Measurements from ENCODE around the gene SYNE1. TPM values are rescaled to one million over a fixed set of nuclear protein-coding genes. Genes with fewer than 3 reads are reported as not detected.

SYNE1 gene
- total RNA-seq, 1 donor from 2014 or later, result 6.0 TPM

GRCh38 chr6:152378169-152378568 is 259.0 kb downstream of the SYNE1 start:
- Histone ChIP-seq H3K4me3 (no peak overlapping the region), H4K20me1 (ENCODE audit: low read depth) (no peaks in the 10 kb centered on the region), H3K9me3 (ENCODE audit: low read depth) (no peaks in the 10 kb centered on the region), H2AFZ (replicated peaks) (no peak overlapping the region), H3K27ac (no peak overlapping the region), H3K79me2 (ENCODE audit: low read depth) (no peaks in the 10 kb centered on the region), H3K9ac (no peak overlapping the region), H3K27me3 (no peaks in the 10 kb centered on the region), H3F3A (ENCODE audit: low read depth) (no peaks in the 10 kb centered on the region), H3K4me1 (peaks cover 4% of the 10 kb centered on the region), H3K36me3 (no peaks in the 10 kb centered on the region), H3K4me2 (no peak overlapping the region)
- H3K27ac Mint-ChIP-seq, result peak overlapping the region; percentile 11
- H3K36me3 Mint-ChIP-seq, result peaks cover 12% of the 10 kb centered on the region
- peak; percentile 68 for DNase-seq (ENCODE audit: low spot score)
- no peaks in the 10 kb centered on the region for H3K9me3 Mint-ChIP-seq
- H3K4me3 Mint-ChIP-seq, result peak overlapping the region; percentile 1
- TF ChIP-seq EZH2phosphoT487 (IDR thresholded peaks at IDR 0.05) (peak; percentile 81), EZH2 (IDR thresholded peaks at IDR 0.05) (no peak)
- peaks cover 2% of the 10 kb centered on the region for H3K27me3 Mint-ChIP-seq (ENCODE audit: insufficient read depth, low read depth)
- peaks cover 34% of the 10 kb centered on the region for H3K4me1 Mint-ChIP-seq

GRCh38 chr6:152375197-152375596 is 262.0 kb downstream of the SYNE1 start:
- no peak overlapping the region for H3K9ac ChIP-seq
- no peaks in the 10 kb centered on the region for H3F3A ChIP-seq (ENCODE audit: low read depth)
- H3K9me3 ChIP-seq (ENCODE audit: low read depth), result no peaks in the 10 kb centered on the region
- no peaks in the 10 kb centered on the region for H3K36me3 ChIP-seq
- no peaks in the 10 kb centered on the region for H3K9me3 Mint-ChIP-seq
- no peak overlapping the region for H3K4me3 Mint-ChIP-seq
- no peak overlapping the region for H3K27ac ChIP-seq
- no peak overlapping the region for H3K27ac Mint-ChIP-seq
- TF ChIP-seq EZH2phosphoT487 (IDR thresholded peaks at IDR 0.05), result no peak
- no peaks in the 10 kb centered on the region for H3K27me3 ChIP-seq
- peaks cover 4% of the 10 kb centered on the region for H3K4me1 ChIP-seq
- peaks cover 27% of the 10 kb centered on the region for H3K4me1 Mint-ChIP-seq
- H3K4me2 ChIP-seq, result no peak overlapping the region
- H3K27me3 Mint-ChIP-seq (ENCODE audit: insufficient read depth, low read depth), result peaks cover 2% of the 10 kb centered on the region
- H2AFZ ChIP-seq (replicated peaks), result no peak overlapping the region
- no peak for DNase-seq (ENCODE audit: low spot score)
- peaks cover 20% of the 10 kb centered on the region for H3K36me3 Mint-ChIP-seq
- no peak overlapping the region for H3K4me3 ChIP-seq
- no peaks in the 10 kb centered on the region for H3K79me2 ChIP-seq (ENCODE audit: low read depth)
- H4K20me1 ChIP-seq (ENCODE audit: low read depth), result no peaks in the 10 kb centered on the region

- H3K27ac ChIP-seq, result no peak overlapping the region
- H2AFZ ChIP-seq (replicated peaks), result no peak overlapping the region
- H3K4me3 Mint-ChIP-seq, result no peak overlapping the region
- peaks cover 2% of the 10 kb centered on the region for H3K27me3 Mint-ChIP-seq (ENCODE audit: insufficient read depth, low read depth)
- no peaks in the 10 kb centered on the region for H3K27me3 ChIP-seq
- peaks cover 22% of the 10 kb centered on the region for H3K36me3 Mint-ChIP-seq
- H3F3A ChIP-seq (ENCODE audit: low read depth), result no peaks in the 10 kb centered on the region
- H3K36me3 ChIP-seq, result no peaks in the 10 kb centered on the region
- H3K4me3 ChIP-seq, result no peak overlapping the region
- H3K27ac Mint-ChIP-seq, result peak overlapping the region; percentile 47
- no peak for DNase-seq (ENCODE audit: low spot score)
- no peaks in the 10 kb centered on the region for H3K79me2 ChIP-seq (ENCODE audit: low read depth)
- H3K4me2 ChIP-seq, result no peak overlapping the region
- peaks cover 2% of the 10 kb centered on the region for H3K4me1 ChIP-seq
- no peaks in the 10 kb centered on the region for H3K9me3 ChIP-seq (ENCODE audit: low read depth)
- H3K9me3 Mint-ChIP-seq, result no peaks in the 10 kb centered on the region
- TF ChIP-seq EZH2 (IDR thresholded peaks at IDR 0.05) (no peak), EZH2phosphoT487 (IDR thresholded peaks at IDR 0.05) (no peak), CTCF (IDR thresholded peaks at IDR 0.05) (no peak)
- peaks cover 17% of the 10 kb centered on the region for H3K4me1 Mint-ChIP-seq
- no peaks in the 10 kb centered on the region for H4K20me1 ChIP-seq (ENCODE audit: low read depth)
- no peak overlapping the region for H3K9ac ChIP-seq
These were observed 264.2 kb downstream of the SYNE1 start for GRCh38 chr6:152372945-152373344.

- Mint-ChIP-seq H3K36me3 (peaks cover 29% of the 10 kb centered on the region), H3K4me1 (peaks cover 14% of the 10 kb centered on the region), H3K27me3 (ENCODE audit: insufficient read depth, low read depth) (peaks cover 3% of the 10 kb centered on the region), H3K9me3 (no peaks in the 10 kb centered on the region), H3K27ac (no peak overlapping the region), H3K4me3 (no peak overlapping the region)
- Histone ChIP-seq H3K4me3 (no peak overlapping the region), H4K20me1 (ENCODE audit: low read depth) (no peaks in the 10 kb centered on the region), H3K36me3 (no peaks in the 10 kb centered on the region), H3K4me1 (no peaks in the 10 kb centered on the region), H3K79me2 (ENCODE audit: low read depth) (no peaks in the 10 kb centered on the region), H3K27me3 (no peaks in the 10 kb centered on the region), H3K9ac (no peak overlapping the region), H3K9me3 (ENCODE audit: low read depth) (no peaks in the 10 kb centered on the region), H3K27ac (no peak overlapping the region), H3F3A (ENCODE audit: low read depth) (no peaks in the 10 kb centered on the region), H2AFZ (replicated peaks) (no peak overlapping the region), H3K4me2 (no peak overlapping the region)
- TF ChIP-seq EZH2 (IDR thresholded peaks at IDR 0.05), result no peak
- TF ChIP-seq CTCF (IDR thresholded peaks at IDR 0.05), result no peak
- TF ChIP-seq EZH2phosphoT487 (IDR thresholded peaks at IDR 0.05), result no peak
- DNase-seq (ENCODE audit: low spot score), result no peak
These were observed 265.4 kb downstream of the SYNE1 start for GRCh38 chr6:152371775-152372174.

Data from neural progenitor cell (in vitro differentiated cells).